Camera-type eye (tissue), 1 donor: ENCODE results near the gene RPP25L. TPM values are rescaled to one million over a fixed set of nuclear protein-coding genes. Genes with fewer than 3 reads are reported as not detected.

Source experiments
- total RNA-seq: library from RNA; depleted of rRNA; stranded (reverse); fragments of >200 nt; gene quantifications from one replicate; pipeline ENCODE4 v1.2.3, GENCODE V29; 2014

Gene RPP25L, protein sequence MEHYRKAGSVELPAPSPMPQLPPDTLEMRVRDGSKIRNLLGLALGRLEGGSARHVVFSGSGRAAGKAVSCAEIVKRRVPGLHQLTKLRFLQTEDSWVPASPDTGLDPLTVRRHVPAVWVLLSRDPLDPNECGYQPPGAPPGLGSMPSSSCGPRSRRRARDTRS
- 13.1 TPM for total RNA-seq

DNA sequence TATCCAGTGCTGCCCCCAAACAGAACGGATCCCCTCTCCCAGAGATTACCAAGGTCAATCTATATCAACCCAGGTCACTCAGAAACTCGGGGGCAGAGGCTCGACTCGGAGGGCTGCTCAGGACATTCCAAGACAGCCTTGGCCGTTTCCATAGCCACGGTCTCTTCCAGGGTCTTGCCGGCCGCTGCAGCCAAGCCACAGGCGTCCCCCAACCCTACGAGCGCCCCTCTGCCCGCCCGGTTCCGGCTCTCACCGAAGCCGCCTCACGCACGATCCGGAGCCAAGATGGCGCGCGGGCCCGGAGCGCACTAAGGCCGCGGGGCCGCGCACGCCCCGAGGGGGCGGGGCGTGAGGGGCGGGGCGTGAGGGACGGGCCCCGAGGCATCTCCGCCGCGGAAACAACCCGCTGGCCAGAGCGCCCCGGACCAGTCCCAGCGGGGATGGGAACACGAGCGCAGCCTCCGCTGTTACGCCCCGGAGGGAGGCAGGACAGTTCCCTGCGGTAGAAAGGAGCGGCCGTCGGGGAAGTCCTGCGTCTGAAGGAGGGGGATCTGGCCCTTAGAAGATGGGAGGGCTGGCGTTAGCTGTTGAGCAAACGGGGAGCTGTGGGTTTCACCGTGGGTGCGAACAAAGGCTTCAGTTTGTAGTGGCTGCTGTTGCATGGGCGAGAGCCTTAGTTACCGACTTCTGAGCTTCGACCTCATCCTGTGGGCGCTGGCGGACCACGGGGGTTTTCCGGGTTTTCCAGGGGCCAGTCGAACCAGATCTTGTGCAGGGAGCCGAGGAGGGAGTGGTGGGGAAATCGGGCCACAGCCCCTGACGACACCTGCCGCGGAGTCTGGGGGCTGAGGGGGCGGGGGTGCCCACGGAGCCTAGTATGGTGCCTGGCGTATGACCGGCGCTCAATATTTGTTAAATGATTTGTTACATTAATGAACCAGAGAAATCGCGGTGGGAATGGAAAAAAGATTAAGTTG lies at the start of gene RPP25L:
Gene RPP25L, minus strand, starts transcription at position 287 of the 977 bp plus-strand sequence. CDS start 801 bp downstream, outside the sequence.

DNA sequence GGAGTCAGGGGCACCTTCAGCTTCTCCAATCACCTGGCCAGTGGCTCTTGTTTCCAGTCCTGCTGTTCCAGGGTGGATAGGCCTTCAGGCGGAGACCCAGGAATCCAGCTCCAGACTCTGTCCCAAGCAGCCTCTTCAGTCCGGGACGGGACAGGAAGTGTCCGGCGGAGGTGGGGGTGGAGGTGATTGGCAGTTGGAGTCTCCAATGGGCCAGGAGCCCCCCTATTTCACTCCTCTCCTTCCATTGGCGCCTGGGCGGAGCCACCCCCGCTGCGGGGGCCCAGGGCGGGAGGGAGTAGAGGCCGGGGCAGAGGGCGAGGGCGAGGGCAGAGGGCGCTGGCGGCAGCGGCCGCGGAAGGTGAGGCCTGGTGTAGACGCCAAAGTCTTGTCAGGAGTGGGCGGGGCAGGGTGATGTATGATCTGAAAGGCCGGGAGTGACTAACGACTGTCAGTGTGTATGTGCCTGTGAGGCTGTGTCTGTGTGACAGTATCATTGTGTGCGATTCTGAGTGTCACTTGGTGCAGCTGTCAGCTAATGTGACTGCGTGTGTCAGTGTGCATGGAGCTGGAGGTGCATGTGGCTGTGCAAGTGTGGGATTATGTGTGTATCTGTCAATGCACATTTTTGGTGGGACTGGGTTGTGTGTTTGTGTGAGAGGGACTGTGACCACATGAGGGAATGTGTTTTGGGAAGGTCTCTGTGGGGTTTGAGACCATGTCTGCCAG lies 40.1 kb upstream of the RPP25L start, which contains the start of gene IL11RA:
Gene IL11RA, plus strand, starts transcription at position 310 of the 726 bp plus-strand sequence. CDS start 3,033 bp downstream, outside the sequence.

DNA sequence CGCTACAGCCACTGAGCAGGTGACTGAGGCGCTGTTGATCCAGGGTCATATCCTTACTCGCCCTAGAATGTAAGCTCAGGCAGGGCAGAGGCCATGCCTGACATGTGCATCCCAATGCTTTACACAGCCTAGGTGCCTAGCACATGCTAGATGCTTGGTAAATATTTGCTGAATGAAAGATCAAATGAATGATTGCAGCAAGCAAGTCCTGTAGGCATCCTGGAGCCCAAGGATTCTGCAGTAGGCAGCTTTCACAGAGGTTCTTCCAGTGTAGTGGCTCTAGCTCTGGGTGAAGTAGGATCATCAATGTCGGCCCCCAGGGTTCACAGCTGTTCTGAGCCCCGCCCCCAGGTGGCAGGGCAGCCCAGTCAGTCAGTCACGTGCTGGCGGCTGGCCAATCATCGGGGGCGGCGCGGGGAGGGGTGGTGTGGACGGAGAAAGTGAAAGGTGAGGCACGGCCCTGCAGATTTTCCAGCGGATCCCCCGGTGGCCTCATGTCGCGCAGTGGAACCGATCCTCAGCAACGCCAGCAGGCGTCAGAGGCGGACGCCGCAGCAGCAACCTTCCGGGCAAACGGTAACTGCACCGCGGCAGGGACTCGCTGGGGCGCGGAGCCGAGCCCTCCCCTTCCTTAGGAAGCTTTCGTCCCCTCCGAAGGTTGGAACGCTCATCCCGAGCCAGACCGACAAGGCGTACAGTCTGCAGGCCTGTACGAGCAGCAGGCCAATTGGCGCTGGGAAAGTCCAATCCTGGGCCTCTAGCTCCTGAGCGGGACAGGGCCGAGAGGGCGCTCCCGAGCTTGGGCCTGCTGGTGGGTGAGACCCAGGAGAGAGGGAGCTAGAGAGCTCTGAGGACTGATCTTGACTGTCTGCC lies 34.5 kb upstream of the RPP25L start, which contains the start of gene GALT:
Gene GALT, plus strand, starts transcription at position 465 of the 873 bp plus-strand sequence. Its CDS starts 30 bp downstream, at position 495.

DNA sequence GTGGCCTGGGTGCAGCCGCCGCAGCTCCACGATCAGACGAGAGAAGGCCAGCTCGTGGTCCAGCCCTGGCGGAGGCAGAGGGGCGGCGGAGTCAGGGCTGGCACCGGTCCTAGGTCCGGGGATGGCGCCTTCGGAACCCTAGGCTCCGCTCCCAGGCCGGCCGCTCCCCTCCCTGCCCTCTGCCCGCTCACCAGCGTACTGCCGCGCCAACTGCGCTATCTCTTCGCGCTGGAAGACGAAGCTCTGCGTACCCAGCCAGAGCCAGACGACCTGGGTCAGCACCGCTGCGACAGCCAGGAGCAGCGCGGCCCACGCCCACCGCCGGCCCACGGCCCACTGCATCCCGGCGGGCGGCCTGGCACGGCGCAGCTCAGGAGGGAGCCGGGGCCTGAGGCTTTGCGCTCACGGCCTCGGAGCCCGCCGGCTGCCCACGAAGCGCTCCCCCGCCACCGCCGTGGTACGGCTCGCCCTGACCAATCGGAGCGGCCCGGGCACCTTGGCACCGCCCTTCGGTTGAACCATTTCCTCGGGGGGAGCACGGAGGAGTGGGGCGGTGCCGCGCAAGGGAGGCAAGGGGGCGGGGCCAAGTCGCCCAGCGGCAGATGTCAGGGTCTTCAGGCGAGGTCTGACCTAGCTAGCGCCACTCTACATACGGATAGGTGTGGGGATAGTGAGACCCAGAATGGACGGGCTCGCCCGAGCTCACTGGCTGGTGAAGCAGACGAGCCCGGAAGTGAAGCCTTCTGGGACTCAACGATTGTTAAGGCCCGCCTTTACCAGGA lies 25.6 kb upstream of the RPP25L start, which contains the start of gene SIGMAR1:
Gene SIGMAR1, minus strand, starts transcription at position 432 of the 782 bp plus-strand sequence. Its CDS starts 90 bp downstream, at position 342.

DNA sequence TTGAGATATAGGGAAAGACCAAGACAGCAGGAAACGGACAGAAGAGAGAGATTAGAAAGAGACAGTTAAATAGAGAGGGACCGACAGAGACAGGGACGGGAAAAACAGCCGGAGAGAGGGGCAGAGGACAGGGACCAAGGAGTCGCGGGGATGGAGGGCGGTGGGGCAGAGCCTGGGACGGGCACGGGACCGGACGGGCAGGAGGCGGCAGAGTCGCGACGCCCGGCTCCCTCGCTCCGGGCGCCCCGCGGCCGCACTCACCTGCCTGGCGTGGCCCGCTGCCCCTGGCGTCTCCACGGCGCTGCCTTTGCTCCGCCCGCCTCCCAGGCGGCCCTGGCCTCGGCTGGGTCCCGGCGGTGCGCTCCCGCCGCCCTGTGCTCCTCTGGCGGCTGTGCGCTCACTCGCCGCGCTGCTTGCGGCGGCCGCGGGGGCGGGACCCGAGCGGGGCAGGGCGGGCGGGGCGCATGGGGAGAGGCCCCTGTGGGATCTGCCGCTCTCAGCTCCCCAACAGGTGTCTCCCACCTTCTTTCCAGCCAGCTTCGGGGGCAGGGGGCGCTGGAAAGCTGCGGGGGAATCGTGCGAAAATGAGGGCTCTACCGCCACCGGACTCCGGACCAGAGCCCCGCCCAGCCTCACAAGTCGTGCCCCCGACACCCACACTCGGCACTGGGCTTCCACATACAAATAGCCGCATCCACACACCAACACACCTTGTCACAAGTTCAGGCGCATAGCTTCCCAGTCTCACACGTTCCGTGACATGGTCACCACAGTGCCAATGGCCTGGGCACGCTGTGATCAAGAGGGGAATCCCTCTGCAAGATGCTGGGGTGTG lies 17.0 kb upstream of the RPP25L start, which contains the start of gene ARID3C:
Gene ARID3C, minus strand, starts transcription at position 411 of the 835 bp plus-strand sequence. CDS start 1,052 bp downstream, outside the sequence.

DNA sequence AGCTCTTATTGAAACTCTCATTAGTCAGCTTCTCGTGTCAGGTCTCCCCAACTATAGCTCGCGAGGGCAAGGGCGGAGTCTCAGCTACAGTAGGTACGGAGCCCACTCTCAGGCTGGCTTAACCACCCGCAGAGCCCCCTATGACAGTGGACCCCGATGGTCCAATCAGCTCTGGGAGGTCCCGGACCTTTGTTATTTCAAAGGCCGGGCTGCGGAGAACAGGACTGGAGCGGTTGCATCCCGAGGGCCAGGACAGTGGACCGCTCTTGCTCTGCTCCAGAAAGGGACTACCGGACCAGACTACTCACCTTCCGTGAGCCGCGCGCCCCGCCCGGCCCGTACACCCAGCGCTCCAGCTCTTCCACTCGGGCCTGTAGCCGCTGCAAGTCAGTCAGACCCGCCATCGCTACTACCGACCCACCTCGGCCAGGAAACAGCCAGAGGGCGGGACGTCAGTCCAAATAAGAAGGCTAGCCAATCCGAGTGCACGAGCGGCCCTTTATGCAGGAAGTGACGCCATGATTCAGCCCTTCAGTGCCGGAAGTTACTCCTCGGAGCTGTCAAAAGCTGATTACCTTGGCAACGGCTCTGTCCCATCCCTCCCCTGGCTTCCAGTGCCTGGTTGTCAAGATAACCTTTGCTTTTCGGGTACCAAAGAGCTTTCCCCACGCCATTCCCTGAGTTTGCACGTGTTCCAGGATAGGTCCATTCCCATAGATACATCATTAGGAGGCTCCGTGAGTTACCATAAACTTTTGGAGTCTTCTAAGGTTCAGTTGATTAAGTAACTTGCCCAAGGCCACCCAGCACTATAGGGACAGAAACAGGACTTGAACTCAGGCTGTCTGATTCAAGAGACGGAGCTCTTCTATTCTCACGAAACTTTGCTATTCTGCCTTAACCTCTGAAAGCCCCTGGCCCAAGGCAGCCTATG lies 8.4 kb upstream of the RPP25L start, which contains the start of gene DCTN3:
Gene DCTN3, minus strand, starts transcription at position 435 of the 934 bp plus-strand sequence. Its CDS starts 31 bp downstream, at position 404.

DNA sequence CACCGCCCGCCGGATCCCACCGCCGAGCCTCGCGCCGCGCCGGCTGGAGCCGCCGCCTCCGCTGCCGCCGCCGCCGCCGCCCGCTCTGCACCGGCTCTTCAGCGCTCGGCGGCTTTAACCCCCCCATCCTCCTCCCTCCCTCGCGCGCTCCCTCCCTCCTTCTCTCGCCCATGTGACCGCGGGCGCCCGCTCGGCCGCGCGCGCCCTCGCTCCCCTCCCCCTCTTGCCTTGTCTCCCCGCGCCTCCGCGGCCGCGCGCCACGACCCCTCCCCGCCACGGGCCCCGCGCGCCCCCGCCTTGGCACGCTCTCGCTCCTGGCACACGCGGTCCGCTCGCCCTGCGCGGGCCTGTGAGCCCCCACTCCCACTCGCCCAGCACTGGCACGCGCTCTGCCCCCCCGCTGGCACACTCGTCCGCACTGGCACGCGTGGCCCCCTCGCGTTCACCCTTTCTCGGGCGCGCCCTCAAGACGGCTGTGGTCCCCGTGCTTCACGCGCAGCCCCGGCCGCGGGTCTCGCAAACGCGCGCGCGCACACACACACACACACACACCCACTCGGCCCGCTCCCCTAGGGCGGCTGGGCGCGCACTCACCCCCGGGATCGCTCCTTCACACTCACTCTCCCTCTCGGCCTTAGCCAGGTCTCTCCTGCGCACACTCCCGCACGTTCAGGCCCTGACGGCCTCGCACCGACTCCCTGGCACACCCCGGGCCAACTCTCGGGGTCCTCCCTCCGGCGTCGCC lies 22.1 kb downstream of the RPP25L start, which contains the start of gene CNTFR:
Gene CNTFR, minus strand, starts transcription at position 89 of the 745 bp plus-strand sequence. CDS start 20,743 bp downstream, outside the sequence.

Other genes starting within 250 kb of the RPP25L start
- 3.0 TPM for gene MYORG, start 235.2 kb downstream of the RPP25L start, total RNA-seq
- gene FAM219A, start 153.5 kb downstream of the RPP25L start, total RNA-seq: 13.4 TPM
- 0.27 TPM for gene DNAI1, start 153.3 kb downstream of the RPP25L start, total RNA-seq
- 3.4 TPM for gene ENHO, start 89.1 kb downstream of the RPP25L start, total RNA-seq
- 23.9 TPM for gene CNTFR, start 22.4 kb downstream of the RPP25L start, total RNA-seq
- 93.5 TPM for gene DCTN3, start 8.4 kb upstream of the RPP25L start, total RNA-seq
- not detected for gene ARID3C, start 17.0 kb upstream of the RPP25L start, total RNA-seq
- gene SIGMAR1, start 25.7 kb upstream of the RPP25L start, total RNA-seq: 45.1 TPM
- gene GALT, start 34.6 kb upstream of the RPP25L start, total RNA-seq: 60.7 TPM
- gene IL11RA, start 40.1 kb upstream of the RPP25L start, total RNA-seq: 84.2 TPM
- not detected for gene CCL27, start 50.6 kb upstream of the RPP25L start, total RNA-seq
- gene CCL19, start 79.2 kb upstream of the RPP25L start, total RNA-seq: not detected
- 16.9 TPM for gene CCL21, start 98.0 kb upstream of the RPP25L start, total RNA-seq